ENCODE results near the gene TMEM200C.

Gene TMEM200C

DNA sequence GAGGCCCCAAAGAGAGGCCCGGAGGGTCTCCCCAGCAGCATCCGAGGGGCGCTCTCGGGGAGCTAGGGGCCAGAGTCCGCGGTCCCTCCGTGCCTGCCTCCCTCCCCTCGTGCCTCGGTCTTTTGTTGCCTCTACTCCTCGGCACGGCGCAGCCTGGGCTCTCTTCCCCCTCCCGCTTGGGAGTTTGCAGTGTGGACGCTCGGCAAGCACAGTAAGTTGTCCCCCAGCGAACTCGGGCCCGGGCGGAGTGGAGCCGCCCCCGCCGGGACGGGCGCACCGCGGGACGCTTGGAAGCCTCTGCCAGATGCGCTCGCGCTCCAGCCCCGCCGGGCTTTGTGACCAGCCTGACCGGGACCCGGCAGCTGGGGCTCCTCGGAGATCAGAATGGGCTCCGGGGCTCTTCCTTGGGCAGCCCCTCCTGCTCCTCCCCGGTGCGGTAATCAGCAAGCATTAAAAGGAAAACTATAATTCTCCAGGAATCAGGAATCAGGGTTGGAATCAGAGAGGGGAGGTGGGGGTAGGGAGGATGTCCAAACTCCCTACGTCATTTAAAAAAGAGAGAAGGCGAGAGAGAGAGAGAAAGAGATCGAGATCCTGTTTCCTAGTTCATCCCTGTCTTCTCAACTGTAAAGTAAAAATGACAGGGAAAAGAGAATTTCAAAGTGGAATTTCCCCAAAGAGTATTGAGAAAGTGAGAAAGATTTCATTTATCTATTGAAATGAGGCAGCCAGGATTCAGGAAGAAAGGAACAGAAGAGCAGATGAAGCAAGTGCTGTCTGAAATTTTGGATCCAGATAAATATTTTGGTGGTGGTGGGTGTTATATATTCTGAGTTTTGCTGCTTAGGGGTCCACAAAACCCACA, 786 bp upstream of the TMEM200C start (continued):
- TF ChIP-seq, protein P1, sequence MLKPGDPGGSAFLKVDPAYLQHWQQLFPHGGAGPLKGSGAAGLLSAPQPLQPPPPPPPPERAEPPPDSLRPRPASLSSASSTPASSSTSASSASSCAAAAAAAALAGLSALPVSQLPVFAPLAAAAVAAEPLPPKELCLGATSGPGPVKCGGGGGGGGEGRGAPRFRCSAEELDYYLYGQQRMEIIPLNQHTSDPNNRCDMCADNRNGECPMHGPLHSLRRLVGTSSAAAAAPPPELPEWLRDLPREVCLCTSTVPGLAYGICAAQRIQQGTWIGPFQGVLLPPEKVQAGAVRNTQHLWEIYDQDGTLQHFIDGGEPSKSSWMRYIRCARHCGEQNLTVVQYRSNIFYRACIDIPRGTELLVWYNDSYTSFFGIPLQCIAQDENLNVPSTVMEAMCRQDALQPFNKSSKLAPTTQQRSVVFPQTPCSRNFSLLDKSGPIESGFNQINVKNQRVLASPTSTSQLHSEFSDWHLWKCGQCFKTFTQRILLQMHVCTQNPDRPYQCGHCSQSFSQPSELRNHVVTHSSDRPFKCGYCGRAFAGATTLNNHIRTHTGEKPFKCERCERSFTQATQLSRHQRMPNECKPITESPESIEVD (tag by site-specific recombination; IDR thresholded peaks at IDR 0.05) = no peak
- no peak for TF ChIP-seq KLF1 (tag by site-specific recombination; IDR thresholded peaks at IDR 0.05)
- no peak for TF ChIP-seq ZNF785 (tag by site-specific recombination; IDR thresholded peaks at IDR 0.05)
- TF ChIP-seq, protein P2, sequence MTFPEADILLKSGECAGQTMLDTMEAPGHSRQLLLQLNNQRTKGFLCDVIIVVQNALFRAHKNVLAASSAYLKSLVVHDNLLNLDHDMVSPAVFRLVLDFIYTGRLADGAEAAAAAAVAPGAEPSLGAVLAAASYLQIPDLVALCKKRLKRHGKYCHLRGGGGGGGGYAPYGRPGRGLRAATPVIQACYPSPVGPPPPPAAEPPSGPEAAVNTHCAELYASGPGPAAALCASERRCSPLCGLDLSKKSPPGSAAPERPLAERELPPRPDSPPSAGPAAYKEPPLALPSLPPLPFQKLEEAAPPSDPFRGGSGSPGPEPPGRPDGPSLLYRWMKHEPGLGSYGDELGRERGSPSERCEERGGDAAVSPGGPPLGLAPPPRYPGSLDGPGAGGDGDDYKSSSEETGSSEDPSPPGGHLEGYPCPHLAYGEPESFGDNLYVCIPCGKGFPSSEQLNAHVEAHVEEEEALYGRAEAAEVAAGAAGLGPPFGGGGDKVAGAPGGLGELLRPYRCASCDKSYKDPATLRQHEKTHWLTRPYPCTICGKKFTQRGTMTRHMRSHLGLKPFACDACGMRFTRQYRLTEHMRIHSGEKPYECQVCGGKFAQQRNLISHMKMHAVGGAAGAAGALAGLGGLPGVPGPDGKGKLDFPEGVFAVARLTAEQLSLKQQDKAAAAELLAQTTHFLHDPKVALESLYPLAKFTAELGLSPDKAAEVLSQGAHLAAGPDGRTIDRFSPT (tag by site-specific recombination; IDR thresholded peaks at IDR 0.05) = no peak
- TF ChIP-seq YY1 (tag by site-specific recombination; IDR thresholded peaks at IDR 0.05) = no peak
- TF ChIP-seq, protein P3, sequence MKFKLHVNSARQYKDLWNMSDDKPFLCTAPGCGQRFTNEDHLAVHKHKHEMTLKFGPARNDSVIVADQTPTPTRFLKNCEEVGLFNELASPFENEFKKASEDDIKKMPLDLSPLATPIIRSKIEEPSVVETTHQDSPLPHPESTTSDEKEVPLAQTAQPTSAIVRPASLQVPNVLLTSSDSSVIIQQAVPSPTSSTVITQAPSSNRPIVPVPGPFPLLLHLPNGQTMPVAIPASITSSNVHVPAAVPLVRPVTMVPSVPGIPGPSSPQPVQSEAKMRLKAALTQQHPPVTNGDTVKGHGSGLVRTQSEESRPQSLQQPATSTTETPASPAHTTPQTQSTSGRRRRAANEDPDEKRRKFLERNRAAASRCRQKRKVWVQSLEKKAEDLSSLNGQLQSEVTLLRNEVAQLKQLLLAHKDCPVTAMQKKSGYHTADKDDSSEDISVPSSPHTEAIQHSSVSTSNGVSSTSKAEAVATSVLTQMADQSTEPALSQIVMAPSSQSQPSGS (tag by site-specific recombination; IDR thresholded peaks at IDR 0.05; ENCODE audit: low read depth) = peak; percentile 25; the same call in 1 of the 2 replicates
- no peak for TF ChIP-seq BCL11B (tag by site-specific recombination; IDR thresholded peaks at IDR 0.05; ENCODE audit: low read depth)
- TF ChIP-seq ZBTB20 (tag by site-specific recombination; IDR thresholded peaks at IDR 0.05) = peak; percentile 94
- no peak for TF ChIP-seq ZFP3 (tag by site-specific recombination; IDR thresholded peaks at IDR 0.05; ENCODE audit: low read depth)
- no peak for TF ChIP-seq ZNF423 (tag by site-specific recombination; IDR thresholded peaks at IDR 0.05)
- TF ChIP-seq IKZF3 (tag by site-specific recombination; IDR thresholded peaks at IDR 0.05) = peak; percentile 29; the same call in 1 of the 2 replicates
- TF ChIP-seq GLIS1 (tag by site-specific recombination; IDR thresholded peaks at IDR 0.05) = peak; percentile 44; the same call in 1 of the 2 replicates
- TF ChIP-seq, protein P4, sequence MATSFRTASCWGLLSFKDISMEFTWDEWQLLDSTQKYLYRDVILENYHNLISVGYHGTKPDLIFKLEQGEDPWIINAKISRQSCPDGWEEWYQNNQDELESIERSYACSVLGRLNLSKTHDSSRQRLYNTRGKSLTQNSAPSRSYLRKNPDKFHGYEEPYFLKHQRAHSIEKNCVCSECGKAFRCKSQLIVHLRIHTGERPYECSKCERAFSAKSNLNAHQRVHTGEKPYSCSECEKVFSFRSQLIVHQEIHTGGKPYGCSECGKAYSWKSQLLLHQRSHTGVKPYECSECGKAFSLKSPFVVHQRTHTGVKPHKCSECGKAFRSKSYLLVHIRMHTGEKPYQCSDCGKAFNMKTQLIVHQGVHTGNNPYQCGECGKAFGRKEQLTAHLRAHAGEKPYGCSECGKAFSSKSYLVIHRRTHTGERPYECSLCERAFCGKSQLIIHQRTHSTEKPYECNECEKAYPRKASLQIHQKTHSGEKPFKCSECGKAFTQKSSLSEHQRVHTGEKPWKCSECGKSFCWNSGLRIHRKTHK (tag by site-specific recombination; IDR thresholded peaks at IDR 0.05) = no peak
- TF ChIP-seq ZNF610 (tag by site-specific recombination; IDR thresholded peaks at IDR 0.05; ENCODE audit: borderline replicate concordance) = no peak
- TF ChIP-seq, protein P5, sequence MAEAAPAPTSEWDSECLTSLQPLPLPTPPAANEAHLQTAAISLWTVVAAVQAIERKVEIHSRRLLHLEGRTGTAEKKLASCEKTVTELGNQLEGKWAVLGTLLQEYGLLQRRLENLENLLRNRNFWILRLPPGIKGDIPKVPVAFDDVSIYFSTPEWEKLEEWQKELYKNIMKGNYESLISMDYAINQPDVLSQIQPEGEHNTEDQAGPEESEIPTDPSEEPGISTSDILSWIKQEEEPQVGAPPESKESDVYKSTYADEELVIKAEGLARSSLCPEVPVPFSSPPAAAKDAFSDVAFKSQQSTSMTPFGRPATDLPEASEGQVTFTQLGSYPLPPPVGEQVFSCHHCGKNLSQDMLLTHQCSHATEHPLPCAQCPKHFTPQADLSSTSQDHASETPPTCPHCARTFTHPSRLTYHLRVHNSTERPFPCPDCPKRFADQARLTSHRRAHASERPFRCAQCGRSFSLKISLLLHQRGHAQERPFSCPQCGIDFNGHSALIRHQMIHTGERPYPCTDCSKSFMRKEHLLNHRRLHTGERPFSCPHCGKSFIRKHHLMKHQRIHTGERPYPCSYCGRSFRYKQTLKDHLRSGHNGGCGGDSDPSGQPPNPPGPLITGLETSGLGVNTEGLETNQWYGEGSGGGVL (tag by site-specific recombination; IDR thresholded peaks at IDR 0.05) = peak; percentile 65
- TF ChIP-seq, protein P6, sequence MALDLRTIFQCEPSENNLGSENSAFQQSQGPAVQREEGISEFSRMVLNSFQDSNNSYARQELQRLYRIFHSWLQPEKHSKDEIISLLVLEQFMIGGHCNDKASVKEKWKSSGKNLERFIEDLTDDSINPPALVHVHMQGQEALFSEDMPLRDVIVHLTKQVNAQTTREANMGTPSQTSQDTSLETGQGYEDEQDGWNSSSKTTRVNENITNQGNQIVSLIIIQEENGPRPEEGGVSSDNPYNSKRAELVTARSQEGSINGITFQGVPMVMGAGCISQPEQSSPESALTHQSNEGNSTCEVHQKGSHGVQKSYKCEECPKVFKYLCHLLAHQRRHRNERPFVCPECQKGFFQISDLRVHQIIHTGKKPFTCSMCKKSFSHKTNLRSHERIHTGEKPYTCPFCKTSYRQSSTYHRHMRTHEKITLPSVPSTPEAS (tag by site-specific recombination; IDR thresholded peaks at IDR 0.05) = no peak
- TF ChIP-seq ZNF121 (tag by site-specific recombination; IDR thresholded peaks at IDR 0.05) = no peak
- TF ChIP-seq ZNF155 (tag by site-specific recombination; IDR thresholded peaks at IDR 0.05) = no peak
- peak; percentile 71 for TF ChIP-seq ZIC2 (tag by site-specific recombination; IDR thresholded peaks at IDR 0.05)
- TF ChIP-seq ZSCAN30 (tag by site-specific recombination; IDR thresholded peaks at IDR 0.05) = 0 out of 2 replicates have a peak, but pooled peaks have one; percentile 57
- no peak for TF ChIP-seq ZNF416 (tag by site-specific recombination; IDR thresholded peaks at IDR 0.05)
- TF ChIP-seq ZNF175 (tag by site-specific recombination; IDR thresholded peaks at IDR 0.05) = no peak
- TF ChIP-seq EGR2 (tag by site-specific recombination; IDR thresholded peaks at IDR 0.05; ENCODE audit: low read depth) = 0 out of 2 replicates have a peak, but pooled peaks have one; percentile 9
- TF ChIP-seq HOXA7 (CRISPR knock-in tag; IDR thresholded peaks at IDR 0.05; ENCODE audit: borderline replicate concordance) = no peak
- TF ChIP-seq ZXDB (tag by site-specific recombination; IDR thresholded peaks at IDR 0.05) = peak; percentile 80
- TF ChIP-seq, protein P7, sequence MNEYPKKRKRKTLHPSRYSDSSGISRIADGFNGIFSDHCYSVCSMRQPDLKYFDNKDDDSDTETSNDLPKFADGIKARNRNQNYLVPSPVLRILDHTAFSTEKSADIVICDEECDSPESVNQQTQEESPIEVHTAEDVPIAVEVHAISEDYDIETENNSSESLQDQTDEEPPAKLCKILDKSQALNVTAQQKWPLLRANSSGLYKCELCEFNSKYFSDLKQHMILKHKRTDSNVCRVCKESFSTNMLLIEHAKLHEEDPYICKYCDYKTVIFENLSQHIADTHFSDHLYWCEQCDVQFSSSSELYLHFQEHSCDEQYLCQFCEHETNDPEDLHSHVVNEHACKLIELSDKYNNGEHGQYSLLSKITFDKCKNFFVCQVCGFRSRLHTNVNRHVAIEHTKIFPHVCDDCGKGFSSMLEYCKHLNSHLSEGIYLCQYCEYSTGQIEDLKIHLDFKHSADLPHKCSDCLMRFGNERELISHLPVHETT (tag by site-specific recombination; IDR thresholded peaks at IDR 0.05) = no peak
- TF ChIP-seq ZNF157 (tag by site-specific recombination; IDR thresholded peaks at IDR 0.05) = no peak
- TF ChIP-seq ZNF629 (tag by site-specific recombination; IDR thresholded peaks at IDR 0.05) = peak; percentile 38; the same call in 1 of the 2 replicates

Data from HEK293 (cell line).